HL-60 (cell line): ENCODE measurements around the gene SLC36A1.

ENCODE experiments used
- DNase-seq, 2 experiments: peaks; one replicate each; pipeline ENCODE4 v3.0.0-alpha.2; 2010 to 2020; ENCODE audit warnings: low read depth in 1 of 2, low spot score in 1 of 2
- H3K27ac ChIP-seq: fragments of 250-450 bp; sonication (Bioruptor Pico); replicated peaks from 2 replicates; pipeline ENCODE4 v1.5.1; 2020; ENCODE audit warnings: mild to moderate bottlenecking, moderate library complexity
- H3K27me3 ChIP-seq: fragments of 250-450 bp; sonication (Bioruptor Pico); 2 replicates; pipeline ENCODE4 v1.5.1; 2021; ENCODE audit warnings: mild to moderate bottlenecking, moderate library complexity; ENCODE audit not compliant: insufficient read depth, poor library complexity, severe bottlenecking
- H3K4me3 ChIP-seq: replicated peaks from 2 replicates; pipeline ENCODE4 v1.5.1; 2011; ENCODE audit warnings: mild to moderate bottlenecking, control low read depth, low read length; ENCODE audit not compliant: insufficient read depth
- GABPA ChIP-seq: IDR thresholded peaks from 2 replicates; pipeline ENCODE4 v1.6.1; 2012; ENCODE audit warnings: low read depth
- POLR2AphosphoS5 ChIP-seq: IDR thresholded peaks from 2 replicates; pipeline ENCODE4 v1.6.1; 2012; ENCODE audit warnings: low read depth
- SPI1 ChIP-seq: IDR thresholded peaks from 2 replicates; pipeline ENCODE4 v1.6.1; 2012; ENCODE audit warnings: low read depth, mild to moderate bottlenecking, borderline replicate concordance
- TF ChIP-seq, protein P1 (sequence below): IDR thresholded peaks from 2 replicates; pipeline ENCODE4 v1.6.1; 2012; ENCODE audit warnings: low read depth; ENCODE audit not compliant: insufficient replicate concordance
- TF ChIP-seq, protein P2 (sequence below): IDR thresholded peaks from one replicate; pipeline ENCODE4 v1.5.1; 2011; ENCODE audit warnings: low read length, control low read depth, inconsistent platforms; ENCODE audit not compliant: insufficient read depth

The SLC36A1 gene

GRCh38 chr5:151491062-151491461 lies 43.7 kb downstream of the SLC36A1 start:
- TF ChIP-seq POLR2AphosphoS5 (no peak), GABPA (no peak), SPI1 (no peak)
- TF ChIP-seq, protein P1, sequence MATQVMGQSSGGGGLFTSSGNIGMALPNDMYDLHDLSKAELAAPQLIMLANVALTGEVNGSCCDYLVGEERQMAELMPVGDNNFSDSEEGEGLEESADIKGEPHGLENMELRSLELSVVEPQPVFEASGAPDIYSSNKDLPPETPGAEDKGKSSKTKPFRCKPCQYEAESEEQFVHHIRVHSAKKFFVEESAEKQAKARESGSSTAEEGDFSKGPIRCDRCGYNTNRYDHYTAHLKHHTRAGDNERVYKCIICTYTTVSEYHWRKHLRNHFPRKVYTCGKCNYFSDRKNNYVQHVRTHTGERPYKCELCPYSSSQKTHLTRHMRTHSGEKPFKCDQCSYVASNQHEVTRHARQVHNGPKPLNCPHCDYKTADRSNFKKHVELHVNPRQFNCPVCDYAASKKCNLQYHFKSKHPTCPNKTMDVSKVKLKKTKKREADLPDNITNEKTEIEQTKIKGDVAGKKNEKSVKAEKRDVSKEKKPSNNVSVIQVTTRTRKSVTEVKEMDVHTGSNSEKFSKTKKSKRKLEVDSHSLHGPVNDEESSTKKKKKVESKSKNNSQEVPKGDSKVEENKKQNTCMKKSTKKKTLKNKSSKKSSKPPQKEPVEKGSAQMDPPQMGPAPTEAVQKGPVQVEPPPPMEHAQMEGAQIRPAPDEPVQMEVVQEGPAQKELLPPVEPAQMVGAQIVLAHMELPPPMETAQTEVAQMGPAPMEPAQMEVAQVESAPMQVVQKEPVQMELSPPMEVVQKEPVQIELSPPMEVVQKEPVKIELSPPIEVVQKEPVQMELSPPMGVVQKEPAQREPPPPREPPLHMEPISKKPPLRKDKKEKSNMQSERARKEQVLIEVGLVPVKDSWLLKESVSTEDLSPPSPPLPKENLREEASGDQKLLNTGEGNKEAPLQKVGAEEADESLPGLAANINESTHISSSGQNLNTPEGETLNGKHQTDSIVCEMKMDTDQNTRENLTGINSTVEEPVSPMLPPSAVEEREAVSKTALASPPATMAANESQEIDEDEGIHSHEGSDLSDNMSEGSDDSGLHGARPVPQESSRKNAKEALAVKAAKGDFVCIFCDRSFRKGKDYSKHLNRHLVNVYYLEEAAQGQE = no peak
- TF ChIP-seq, protein P2, sequence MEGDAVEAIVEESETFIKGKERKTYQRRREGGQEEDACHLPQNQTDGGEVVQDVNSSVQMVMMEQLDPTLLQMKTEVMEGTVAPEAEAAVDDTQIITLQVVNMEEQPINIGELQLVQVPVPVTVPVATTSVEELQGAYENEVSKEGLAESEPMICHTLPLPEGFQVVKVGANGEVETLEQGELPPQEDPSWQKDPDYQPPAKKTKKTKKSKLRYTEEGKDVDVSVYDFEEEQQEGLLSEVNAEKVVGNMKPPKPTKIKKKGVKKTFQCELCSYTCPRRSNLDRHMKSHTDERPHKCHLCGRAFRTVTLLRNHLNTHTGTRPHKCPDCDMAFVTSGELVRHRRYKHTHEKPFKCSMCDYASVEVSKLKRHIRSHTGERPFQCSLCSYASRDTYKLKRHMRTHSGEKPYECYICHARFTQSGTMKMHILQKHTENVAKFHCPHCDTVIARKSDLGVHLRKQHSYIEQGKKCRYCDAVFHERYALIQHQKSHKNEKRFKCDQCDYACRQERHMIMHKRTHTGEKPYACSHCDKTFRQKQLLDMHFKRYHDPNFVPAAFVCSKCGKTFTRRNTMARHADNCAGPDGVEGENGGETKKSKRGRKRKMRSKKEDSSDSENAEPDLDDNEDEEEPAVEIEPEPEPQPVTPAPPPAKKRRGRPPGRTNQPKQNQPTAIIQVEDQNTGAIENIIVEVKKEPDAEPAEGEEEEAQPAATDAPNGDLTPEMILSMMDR = no peak
- DNase-seq = no peak

GRCh38 chr5:151492729-151493128 lies 45.3 kb downstream of the SLC36A1 start:
- H3K27me3 ChIP-seq = no peaks in the 10 kb centered on the region
- DNase-seq = peak in 1 of 2 experiments; percentile 26
- H3K27ac ChIP-seq = peak overlapping the region; percentile 8; the same call in 1 of the 2 replicates
- no peak overlapping the region for H3K4me3 ChIP-seq
- TF ChIP-seq, protein P2 = no peak
- TF ChIP-seq SPI1 (no peak), POLR2AphosphoS5 (no peak), GABPA (no peak)
- TF ChIP-seq, protein P1 = no peak

More at GRCh38 chr5:151491062-151491461, 43.7 kb downstream of the SLC36A1 start:
- Histone ChIP-seq H3K4me3 (no peak overlapping the region), H3K27me3 (no peaks in the 10 kb centered on the region), H3K27ac (no peak overlapping the region)

DNA sequence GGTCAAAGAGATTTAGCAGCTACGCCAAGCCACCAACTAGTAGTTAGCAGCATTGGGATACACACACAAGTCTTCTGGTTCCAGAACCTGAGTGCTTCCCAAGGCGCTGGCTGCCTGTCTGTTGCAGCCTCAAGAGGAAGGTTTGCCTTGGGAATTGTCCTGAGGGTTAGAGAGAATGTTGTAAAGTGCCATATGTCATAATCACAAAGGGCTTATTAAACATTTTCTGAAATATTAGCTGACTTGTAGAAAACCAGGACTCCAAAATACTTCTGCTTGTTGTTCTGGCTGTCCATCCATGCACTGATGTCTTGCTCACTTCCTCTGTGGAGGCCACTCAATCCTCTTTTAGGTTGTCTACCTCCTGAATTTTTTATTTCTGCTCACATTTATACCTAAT lies 46.3 kb downstream of the SLC36A1 start:
- TF ChIP-seq POLR2AphosphoS5 (no peak), SPI1 (peak; percentile 2; the same call in 1 of the 2 replicates), GABPA (no peak)
- TF ChIP-seq, protein P1 = no peak
- TF ChIP-seq, protein P2 = no peak
- Histone ChIP-seq H3K4me3 (no peak overlapping the region), H3K27ac (peak overlapping the region; percentile 8; the same call in 1 of the 2 replicates), H3K27me3 (no peaks in the 10 kb centered on the region)
- no peak for DNase-seq
